Neural cell (in vitro differentiated cells): Measurements from ENCODE around the gene GLO1. TPM values are rescaled to one million over a fixed set of nuclear protein-coding genes. Genes with fewer than 3 reads are reported as not detected.

Source experiments
- H2AFZ ChIP-seq: fragments of 200-600, 300-800 bp; sonication (generic), shearing (Covaris generic); 2 replicates; pipeline ENCODE4 v1.6.0; 2014; ENCODE audit warnings: low read depth, mild to moderate bottlenecking, antibody characterized with exemption, low read length, moderate library complexity
- H3F3A ChIP-seq: fragments of 200-600 bp; shearing (Covaris generic); 2 replicates; pipeline ENCODE4 v1.6.1; 2016; ENCODE audit warnings: mild to moderate bottlenecking, moderate library complexity, mixed read lengths, antibody characterized with exemption, low read length; ENCODE audit not compliant: insufficient read depth, poor library complexity, severe bottlenecking
- H3K27ac ChIP-seq: fragments of 200-600, 300-800 bp; sonication (generic), shearing (Covaris generic); 2 replicates; pipeline ENCODE4 v1.5.1; 2014; ENCODE audit warnings: mild to moderate bottlenecking, low read length, moderate library complexity
- H3K27me3 ChIP-seq: fragments of 300-800, 200-600 bp; sonication (generic), shearing (Covaris generic); 2 replicates; pipeline ENCODE4 v1.6.0; 2014; ENCODE audit warnings: mild to moderate bottlenecking, low read depth, low read length, moderate library complexity; ENCODE audit not compliant: insufficient read depth
- H3K36me3 ChIP-seq: fragments of 300-800, 200-600 bp; sonication (generic), shearing (Covaris generic); 2 replicates; pipeline ENCODE4 v1.5.1; 2014; ENCODE audit warnings: mild to moderate bottlenecking, antibody characterized with exemption, low read length, moderate library complexity; ENCODE audit not compliant: insufficient read depth
- H3K4me2 ChIP-seq: fragments of 300-800, 200-600 bp; sonication (generic), shearing (Covaris generic); 2 replicates; pipeline ENCODE4 v1.6.0; 2014; ENCODE audit warnings: mild to moderate bottlenecking, low read length
- H3K4me3 ChIP-seq: fragments of 300-800, 200-600 bp; sonication (generic), shearing (Covaris generic); 2 replicates; pipeline ENCODE4 v1.5.1; 2014; ENCODE audit warnings: mild to moderate bottlenecking, low read length, moderate library complexity
- H3K79me2 ChIP-seq: fragments of 200-600 bp; shearing (Covaris generic); replicated peaks from 2 replicates; pipeline ENCODE4 v1.6.0; 2014; ENCODE audit warnings: mild to moderate bottlenecking, low read length, moderate library complexity; ENCODE audit not compliant: insufficient read depth
- H3K9ac ChIP-seq: fragments of 300-800, 200-600 bp; sonication (generic), shearing (Covaris generic); 2 replicates; pipeline ENCODE4 v1.6.1; 2016; ENCODE audit warnings: mild to moderate bottlenecking, low read length, mixed read lengths
- H3K9me2 ChIP-seq: fragments of 200-600 bp; shearing (Covaris generic); 2 replicates; pipeline ENCODE4 v1.6.1; 2016; ENCODE audit warnings: mild to moderate bottlenecking, low read length, mixed read lengths; ENCODE audit not compliant: insufficient read depth
- H3K9me3 ChIP-seq: fragments of 200-600, 300-800 bp; sonication (generic), shearing (Covaris generic); 2 replicates; pipeline ENCODE4 v1.6.1; 2016; ENCODE audit warnings: mild to moderate bottlenecking, mixed run types, low read length, moderate library complexity, mixed read lengths
- H4K20me1 ChIP-seq: fragments of 200-600 bp; shearing (Covaris generic); 2 replicates; pipeline ENCODE4 v1.6.1; 2016; ENCODE audit warnings: mild to moderate bottlenecking, mixed run types; ENCODE audit not compliant: insufficient read depth
- CTCF ChIP-seq: fragments of 450-650 bp; IDR thresholded peaks from 2 replicates; pipeline ENCODE4 v1.5.1; 2014; ENCODE audit warnings: antibody characterized with exemption, mild to moderate bottlenecking, moderate library complexity; ENCODE audit not compliant: poor library complexity, severe bottlenecking
- EP300 ChIP-seq: fragments of 450-650 bp; conservative IDR thresholded peaks from 2 replicates; pipeline ENCODE4 v1.6.1; 2014; ENCODE audit warnings: antibody characterized with exemption, mild to moderate bottlenecking, moderate library complexity; ENCODE audit not compliant: poor library complexity, severe bottlenecking
- EZH2 ChIP-seq: fragments of 200-600, 300-800 bp; shearing (Covaris generic), sonication (generic); IDR thresholded peaks from 2 replicates; pipeline ENCODE4 v1.6.1; 2014; ENCODE audit warnings: antibody characterized with exemption, low read length, borderline replicate concordance, mild to moderate bottlenecking; ENCODE audit not compliant: insufficient read depth, poor library complexity, severe bottlenecking
- MXI1 ChIP-seq: fragments of 450-650 bp; conservative IDR thresholded peaks from 2 replicates; pipeline ENCODE4 v1.6.1; 2014; ENCODE audit warnings: antibody characterized with exemption, mild to moderate bottlenecking; ENCODE audit not compliant: poor library complexity, severe bottlenecking
- RAD21 ChIP-seq: fragments of 450-650 bp; conservative IDR thresholded peaks from 2 replicates; pipeline ENCODE4 v1.6.1; 2014; ENCODE audit warnings: antibody characterized with exemption, mild to moderate bottlenecking, moderate library complexity
- REST ChIP-seq: IDR thresholded peaks from 2 replicates; pipeline ENCODE4 v1.6.1; 2012; ENCODE audit warnings: borderline replicate concordance
- SMC3 ChIP-seq: fragments of 450-650 bp; conservative IDR thresholded peaks from 2 replicates; pipeline ENCODE4 v1.6.1; 2014; ENCODE audit warnings: antibody characterized with exemption, mild to moderate bottlenecking, moderate library complexity; ENCODE audit not compliant: poor library complexity
- TAF1 ChIP-seq: IDR thresholded peaks from 2 replicates; pipeline ENCODE4 v1.6.1; 2012; ENCODE audit warnings: low read depth
- polyA plus RNA-seq: library from polyadenylated mRNA; depleted of rRNA; stranded (reverse); fragments of >200 nt; gene quantifications from 2 replicates; pipeline ENCODE4 v1.2.3, GENCODE V29; 2014

GLO1 gene
- polyA plus RNA-seq, 1 donor from 2014 or later, result 94.8 TPM

- TF ChIP-seq SMC3 (no peak), REST (no peak), EP300 (no peak), CTCF (no peak), RAD21 (no peak), TAF1 (no peak)
- no peak overlapping the region for H3K9ac ChIP-seq
- H4K20me1 ChIP-seq, result no peaks in the 10 kb centered on the region
- no peak overlapping the region for H2AFZ ChIP-seq
- H3F3A ChIP-seq, result no peaks in the 10 kb centered on the region
- H3K27ac ChIP-seq, result no peak overlapping the region
- no peak overlapping the region for H3K4me2 ChIP-seq
- H3K79me2 ChIP-seq, result peaks cover 16% of the 10 kb centered on the region
- no peaks in the 10 kb centered on the region for H3K9me3 ChIP-seq
- no peaks in the 10 kb centered on the region for H3K9me2 ChIP-seq
- no peaks in the 10 kb centered on the region for H3K27me3 ChIP-seq
- H3K36me3 ChIP-seq, result no peaks in the 10 kb centered on the region
- no peak overlapping the region for H3K4me3 ChIP-seq
Observed at GRCh38 chr6:38688579-38689087, 14.3 kb downstream of the GLO1 start.

GRCh38 chr6:38687549-38687948 is 15.4 kb downstream of the GLO1 start:
- Histone ChIP-seq H4K20me1 (no peaks in the 10 kb centered on the region), H3K4me3 (no peak overlapping the region), H2AFZ (no peak overlapping the region), H3K4me2 (no peak overlapping the region), H3K27ac (no peak overlapping the region), H3K9ac (no peak overlapping the region), H3F3A (no peaks in the 10 kb centered on the region), H3K79me2 (peaks cover 16% of the 10 kb centered on the region), H3K27me3 (no peaks in the 10 kb centered on the region), H3K9me2 (no peaks in the 10 kb centered on the region), H3K9me3 (no peaks in the 10 kb centered on the region), H3K36me3 (no peaks in the 10 kb centered on the region)
- TF ChIP-seq CTCF (no peak), SMC3 (no peak), MXI1 (no peak), EZH2 (no peak), REST (no peak), EP300 (no peak), RAD21 (no peak)
